ENCODE results near the gene SUMO3.
"Not testable (repeated sequence)": the region's sequence is repeated elsewhere in the genome, so short reads cannot be mapped to it uniquely, and the experiment has no call there.

The SUMO3 gene

GRCh38 chr21:44842721-44843445 is 25.0 kb upstream of the SUMO3 start:
- no peak for DNase-seq (ENCODE audit: low read depth in 1 of 2, low spot score in 1 of 2)
- in situ Hi-C loops (cut with HindIII; ENCODE audit: low pct_unique_long_range_greater_than_20kb, low sequenced_read_pairs) = no loop called here
- no peak for TF ChIP-seq JUND (IDR thresholded peaks at IDR 0.05; ENCODE audit: low read depth)

GRCh38 chr21:44842087-44842486 is 24.2 kb upstream of the SUMO3 start:
- no peak for DNase-seq (ENCODE audit: low read depth in 1 of 2, low spot score in 1 of 2)
- in situ Hi-C loops (cut with HindIII; ENCODE audit: low pct_unique_long_range_greater_than_20kb, low sequenced_read_pairs) = no loop called here
- no peak for TF ChIP-seq JUND (IDR thresholded peaks at IDR 0.05; ENCODE audit: low read depth)

GRCh38 chr21:44840771-44841170 is 22.9 kb upstream of the SUMO3 start:
- no peak for TF ChIP-seq JUND (IDR thresholded peaks at IDR 0.05; ENCODE audit: low read depth)
- in situ Hi-C loops (cut with HindIII; ENCODE audit: low pct_unique_long_range_greater_than_20kb, low sequenced_read_pairs) = no loop called here
- no peak for DNase-seq (ENCODE audit: low read depth in 1 of 2, low spot score in 1 of 2)

GRCh38 chr21:44838951-44839350 is 21.1 kb upstream of the SUMO3 start:
- DNase-seq (ENCODE audit: low read depth in 1 of 2, low spot score in 1 of 2) = no peak
- in situ Hi-C loops (cut with HindIII; ENCODE audit: low pct_unique_long_range_greater_than_20kb, low sequenced_read_pairs) = no loop called here
- TF ChIP-seq JUND (IDR thresholded peaks at IDR 0.05; ENCODE audit: low read depth) = no peak

GRCh38 chr21:44838039-44838895 is 20.4 kb upstream of the SUMO3 start:
- TF ChIP-seq JUND (IDR thresholded peaks at IDR 0.05; ENCODE audit: low read depth) = no peak
- no peak for DNase-seq (ENCODE audit: low read depth in 1 of 2, low spot score in 1 of 2)
- in situ Hi-C loops (cut with HindIII; ENCODE audit: low pct_unique_long_range_greater_than_20kb, low sequenced_read_pairs) = no loop called here

GRCh38 chr21:44837537-44837936 is 19.7 kb upstream of the SUMO3 start:
- in situ Hi-C loops (cut with HindIII; ENCODE audit: low pct_unique_long_range_greater_than_20kb, low sequenced_read_pairs) = no loop called here
- no peak for TF ChIP-seq JUND (IDR thresholded peaks at IDR 0.05; ENCODE audit: low read depth)
- no peak for DNase-seq (ENCODE audit: low read depth in 1 of 2, low spot score in 1 of 2)

GRCh38 chr21:44836666-44837471 is 19.0 kb upstream of the SUMO3 start:
- DNase-seq (ENCODE audit: low read depth in 1 of 2, low spot score in 1 of 2) = peak; percentile 58 to 84
- in situ Hi-C loops (cut with HindIII; ENCODE audit: low pct_unique_long_range_greater_than_20kb, low sequenced_read_pairs) = no loop called here
- TF ChIP-seq JUND (IDR thresholded peaks at IDR 0.05; ENCODE audit: low read depth) = no peak

- TF ChIP-seq JUND (IDR thresholded peaks at IDR 0.05; ENCODE audit: low read depth) = no peak
- DNase-seq (ENCODE audit: low read depth in 1 of 2, low spot score in 1 of 2) = no peak
- in situ Hi-C loops (cut with HindIII; ENCODE audit: low pct_unique_long_range_greater_than_20kb, low sequenced_read_pairs) = no loop called here
These were observed 18.4 kb upstream of the SUMO3 start for GRCh38 chr21:44836349-44836665.

GRCh38 chr21:44835647-44835973 is 17.7 kb upstream of the SUMO3 start:
- no peak for DNase-seq (ENCODE audit: low read depth in 1 of 2, low spot score in 1 of 2)
- in situ Hi-C loops (cut with HindIII; ENCODE audit: low pct_unique_long_range_greater_than_20kb, low sequenced_read_pairs) = no loop called here
- TF ChIP-seq JUND (IDR thresholded peaks at IDR 0.05; ENCODE audit: low read depth) = no peak

- TF ChIP-seq JUND (IDR thresholded peaks at IDR 0.05; ENCODE audit: low read depth) = no peak
- in situ Hi-C loops (cut with HindIII; ENCODE audit: low pct_unique_long_range_greater_than_20kb, low sequenced_read_pairs) = no loop called here
- DNase-seq (ENCODE audit: low read depth in 1 of 2, low spot score in 1 of 2) = no peak
These were observed 17.2 kb upstream of the SUMO3 start for GRCh38 chr21:44834951-44835646.

- in situ Hi-C loops (cut with HindIII; ENCODE audit: low pct_unique_long_range_greater_than_20kb, low sequenced_read_pairs) = no loop called here
These were observed 16.5 kb upstream of the SUMO3 start for GRCh38 chr21:44834231-44834950.

GRCh38 chr21:44833663-44834062 is 15.8 kb upstream of the SUMO3 start:
- in situ Hi-C loops (cut with HindIII; ENCODE audit: low pct_unique_long_range_greater_than_20kb, low sequenced_read_pairs) = no loop called here
- DNase-seq (ENCODE audit: low read depth in 1 of 2, low spot score in 1 of 2) = no peak
- no peak for TF ChIP-seq JUND (IDR thresholded peaks at IDR 0.05; ENCODE audit: low read depth)

More at GRCh38 chr21:44834231-44834950, 16.5 kb upstream of the SUMO3 start:
- no peak for DNase-seq (ENCODE audit: low read depth in 1 of 2, low spot score in 1 of 2)
- no peak for TF ChIP-seq JUND (IDR thresholded peaks at IDR 0.05; ENCODE audit: low read depth)

GRCh38 chr21:44832516-44833255 is 14.8 kb upstream of the SUMO3 start:
- in situ Hi-C loops (cut with HindIII; ENCODE audit: low pct_unique_long_range_greater_than_20kb, low sequenced_read_pairs); DNase-seq (ENCODE audit: low read depth in 1 of 2, low spot score in 1 of 2): not testable (repeated sequence)

All from T47D (cell line).